ENCODE data around the gene PDZD4. TPM values are rescaled to one million over a fixed set of nuclear protein-coding genes. Genes with fewer than 3 reads are reported as not detected.
A peak's percentile ranks its signal among the peaks of the same experiment; 100 is the strongest.

The PDZD4 gene
- total RNA-seq, 1 donor from 2014 or later, result 8.3 TPM

- H3K27ac ChIP-seq, result no peak overlapping the region
- DNase-seq (no peak), ATAC-seq (no peak)
- no peaks in the 10 kb centered on the region for H3K9me3 ChIP-seq
- intact Hi-C loops (cut with DNase I), result no loop called here
- TF ChIP-seq CTCF (IDR thresholded peaks at IDR 0.05), result no peak
- H3K4me3 ChIP-seq, result no peak overlapping the region
- no peaks in the 10 kb centered on the region for H3K27me3 ChIP-seq
- H3K4me1 ChIP-seq, result peaks cover 9% of the 10 kb centered on the region
- H3K36me3 ChIP-seq, result no peaks in the 10 kb centered on the region
These were observed 31.0 kb downstream of the PDZD4 start for GRCh38 chrX:153799326-153799725.

GRCh38 chrX:153797415-153798015, 32.8 kb downstream of the PDZD4 start:
- Histone ChIP-seq H3K27me3 (no peaks in the 10 kb centered on the region), H3K4me1 (peaks cover 15% of the 10 kb centered on the region), H3K4me3 (no peak overlapping the region), H3K36me3 (no peaks in the 10 kb centered on the region), H3K9me3 (no peaks in the 10 kb centered on the region), H3K27ac (no peak overlapping the region)
- no peak for DNase-seq
- no peak for TF ChIP-seq CTCF (IDR thresholded peaks at IDR 0.05)
- ATAC-seq, result no peak
- intact Hi-C loops (cut with DNase I), result no loop called here

- H3K27ac ChIP-seq, result peak overlapping the region; percentile 85
- peaks cover 16% of the 10 kb centered on the region for H3K4me1 ChIP-seq
- no peaks in the 10 kb centered on the region for H3K9me3 ChIP-seq
- H3K27me3 ChIP-seq, result no peaks in the 10 kb centered on the region
- TF ChIP-seq CTCF (IDR thresholded peaks at IDR 0.05), result no peak
- ATAC-seq (no peak), DNase-seq (no peak)
- no peaks in the 10 kb centered on the region for H3K36me3 ChIP-seq
- peak overlapping the region; percentile 67 for H3K4me3 ChIP-seq
- intact Hi-C loops (cut with DNase I), result no loop called here
These were observed 35.2 kb downstream of the PDZD4 start for GRCh38 chrX:153794897-153795816.

- peak within 1 kb of the TSS; percentile 93 for H3K27ac ChIP-seq
- DNase-seq (peak; percentile 95), ATAC-seq (peak; percentile 97)
- no peaks in the 10 kb centered on the region for H3K36me3 ChIP-seq
- no peaks in the 10 kb centered on the region for H3K27me3 ChIP-seq
- no peaks in the 10 kb centered on the region for H3K9me3 ChIP-seq
- intact Hi-C loops (cut with DNase I), result no loop called here
- H3K4me1 ChIP-seq, result peaks cover 16% of the 10 kb centered on the region
- H3K4me3 ChIP-seq, result peak within 1 kb of the TSS; percentile 67
- no peak for TF ChIP-seq CTCF (IDR thresholded peaks at IDR 0.05)
These were observed 36.1 kb downstream of the PDZD4 start, which contains the start of the genes IDH3G and SSR4 for GRCh38 chrX:153794018-153794896. IDH3G (minus strand) TSS chrX:153794375; CDS start chrX:153794326, 49 bp downstream. SSR4 (plus strand) TSS chrX:153794668; CDS start chrX:153794688, 20 bp downstream.

- intact Hi-C loops (cut with DNase I), result no loop called here
- DNase-seq (no peak), ATAC-seq (peak; percentile 12)
- peaks cover 16% of the 10 kb centered on the region for H3K4me1 ChIP-seq
- no peaks in the 10 kb centered on the region for H3K36me3 ChIP-seq
- H3K27me3 ChIP-seq, result no peaks in the 10 kb centered on the region
- peak overlapping the region; percentile 67 for H3K4me3 ChIP-seq
- no peak for TF ChIP-seq CTCF (IDR thresholded peaks at IDR 0.05)
- H3K27ac ChIP-seq, result peak overlapping the region; percentile 93
- no peaks in the 10 kb centered on the region for H3K9me3 ChIP-seq
These were observed 37.1 kb downstream of the PDZD4 start for GRCh38 chrX:153793291-153793690.
